Kidney epithelial cell (primary cell): ENCODE data around the gene OR9Q2. TPM values are rescaled to one million over a fixed set of nuclear protein-coding genes. Genes with fewer than 3 reads are reported as not detected.

ENCODE experiments used
- DNase-seq: peaks from one replicate; pipeline ENCODE4 v3.0.0-alpha.2; 2010; ENCODE audit warnings: low read depth
- H3K27me3 ChIP-seq: 2 replicates; pipeline ENCODE4 v1.6.0; 2011; ENCODE audit warnings: low read length; ENCODE audit not compliant: control insufficient read depth, insufficient read depth
- H3K36me3 ChIP-seq: 2 replicates; pipeline ENCODE4 v1.5.1; 2011; ENCODE audit warnings: low read length; ENCODE audit not compliant: control insufficient read depth, insufficient read depth
- H3K4me3 ChIP-seq: 2 replicates; pipeline ENCODE4 v1.5.1; 2011; ENCODE audit warnings: low read depth, mild to moderate bottlenecking, control low read depth, low read length
- CTCF ChIP-seq: IDR thresholded peaks from 2 replicates; pipeline ENCODE4 v1.5.1; 2011; ENCODE audit warnings: mild to moderate bottlenecking, moderate library complexity, low read length, control low read depth, inconsistent platforms; ENCODE audit not compliant: insufficient read depth, poor library complexity, severe bottlenecking
- total RNA-seq: library from RNA; depleted of rRNA; stranded (reverse); fragments of >200 nt; gene quantifications from 2 replicates; pipeline ENCODE4 v1.2.3, GENCODE V29; 2015

OR9Q2 gene
- total RNA-seq, 1 donor from 2014 or later = not detected

DNA sequence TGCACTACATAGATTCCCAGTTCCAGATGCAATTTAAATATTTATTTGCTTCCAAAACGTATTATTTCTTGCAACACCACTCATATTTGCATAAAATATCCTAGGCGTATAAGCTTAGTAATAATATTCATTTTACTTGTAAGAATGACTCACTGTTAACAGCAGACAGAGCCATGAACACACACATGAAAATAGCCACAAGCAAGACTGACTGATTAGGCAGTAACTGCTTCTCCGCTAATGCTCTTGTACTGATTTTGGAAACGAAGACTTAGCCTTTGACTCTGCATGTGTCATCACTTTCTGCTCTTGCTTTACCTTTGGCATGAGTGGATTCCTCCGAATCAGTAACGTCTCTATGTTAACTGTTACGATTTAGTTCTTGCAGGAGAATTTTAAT is 33.9 kb downstream of the OR9Q2 start:
- H3K36me3 ChIP-seq = no peaks in the 10 kb centered on the region
- no peak overlapping the region for H3K4me3 ChIP-seq
- no peak for TF ChIP-seq CTCF
- no peak for DNase-seq
- no peaks in the 10 kb centered on the region for H3K27me3 ChIP-seq

- H3K4me3 ChIP-seq = no peak overlapping the region
- H3K36me3 ChIP-seq = no peaks in the 10 kb centered on the region
- no peak for DNase-seq
- no peaks in the 10 kb centered on the region for H3K27me3 ChIP-seq
- no peak for TF ChIP-seq CTCF
These were observed 39.2 kb downstream of the OR9Q2 start for GRCh38 chr11:58227956-58228615.

Other genes starting within 250 kb of the OR9Q2 start
- not detected in 2 replicates for gene OR9Q1, start 165.2 kb upstream of the OR9Q2 start, total RNA-seq
- not detected in 2 replicates for gene OR6Q1, start 158.1 kb upstream of the OR9Q2 start, total RNA-seq
- not detected in 2 replicates for gene OR9I1, start 63.5 kb upstream of the OR9Q2 start, total RNA-seq
- not detected in 2 replicates for gene OR1S2, start 15.1 kb downstream of the OR9Q2 start, total RNA-seq
- not detected in 2 replicates for gene OR1S1, start 23.6 kb downstream of the OR9Q2 start, total RNA-seq
- gene OR10Q1, start 39.8 kb downstream of the OR9Q2 start, total RNA-seq = not detected in 2 replicates
- gene OR10W1, start 79.2 kb downstream of the OR9Q2 start, total RNA-seq = not detected in 2 replicates
- gene OR5B17, start 170.0 kb downstream of the OR9Q2 start, total RNA-seq = not detected in 2 replicates
- gene OR5B3, start 217.8 kb downstream of the OR9Q2 start, total RNA-seq = not detected in 2 replicates
- not detected in 2 replicates for gene OR5B2, start 239.1 kb downstream of the OR9Q2 start, total RNA-seq